Muscle layer of colon (tissue), 2 donors: ENCODE data around the gene RNU1-3.
"Not testable (repeated sequence)": the region's sequence is repeated elsewhere in the genome, so short reads cannot be mapped to it uniquely, and the experiment has no call there.

ENCODE experiments used
- H3K27ac ChIP-seq: one replicate; pipeline ENCODE4 v1.7.0; 2013; ENCODE audit warnings: low read depth, mild to moderate bottlenecking, low read length, moderate library complexity
- H3K27me3 ChIP-seq, 2 donors: one replicate each; pipeline ENCODE4 v1.7.0; 2013; ENCODE audit warnings: low read length in 2 of 2, mild to moderate bottlenecking in 2 of 2; ENCODE audit not compliant: insufficient read depth in 2 of 2, control insufficient read depth in 1 of 2
- H3K36me3 ChIP-seq: one replicate; pipeline ENCODE4 v1.7.0; 2013; ENCODE audit warnings: mild to moderate bottlenecking, low read length; ENCODE audit not compliant: insufficient read depth
- H3K4me1 ChIP-seq: one replicate; pipeline ENCODE4 v1.7.0; 2013; ENCODE audit warnings: mild to moderate bottlenecking, low read length; ENCODE audit not compliant: insufficient read depth
- H3K4me3 ChIP-seq, 2 donors: one replicate each; pipeline ENCODE4 v1.7.0; 2013; ENCODE audit warnings: low read length in 2 of 2, low read depth in 1 of 2, mild to moderate bottlenecking in 1 of 2, moderate library complexity in 1 of 2
- H3K9ac ChIP-seq: one replicate; pipeline ENCODE4 v1.7.0; 2013; ENCODE audit warnings: low read length
- H3K9me3 ChIP-seq: one replicate; pipeline ENCODE4 v1.7.0; 2013; ENCODE audit warnings: mild to moderate bottlenecking, low read length
- donor health status: abdominal sarcoma.
- donor health status: Adenocarcinoma of cecum.

RNU1-3 gene

GRCh38 chr1:16629916-16630530 lies 36.7 kb downstream of the RNU1-3 start:
- not testable (repeated sequence) for H3K4me3 ChIP-seq, H3K9me3 ChIP-seq, H3K27me3 ChIP-seq, H3K4me1 ChIP-seq, H3K27ac ChIP-seq, H3K9ac ChIP-seq
- H3K36me3 ChIP-seq = peaks cover 73% of the 10 kb centered on the region

- Histone ChIP-seq H3K9me3 (no peaks in the 10 kb centered on the region), H3K9ac (no peak overlapping the region), H3K27me3 (no peaks in the 10 kb centered on the region), H3K4me1 (no peaks in the 10 kb centered on the region), H3K27ac (no peak overlapping the region), H3K36me3 (peaks cover 70% of the 10 kb centered on the region), H3K4me3 (no peak overlapping the region)
Observed at GRCh38 chr1:16628361-16629111, 38.2 kb downstream of the RNU1-3 start.

- H3K36me3 ChIP-seq = peaks cover 62% of the 10 kb centered on the region
- H3K27me3 ChIP-seq, H3K9ac ChIP-seq, H3K4me3 ChIP-seq, H3K4me1 ChIP-seq, H3K9me3 ChIP-seq, H3K27ac ChIP-seq: not testable (repeated sequence)
Observed at GRCh38 chr1:16626409-16626983, 40.3 kb downstream of the RNU1-3 start.

GRCh38 chr1:16625497-16626408 lies 41.0 kb downstream of the RNU1-3 start:
- Histone ChIP-seq H3K9ac (no peak overlapping the region), H3K27ac (no peak overlapping the region), H3K4me3 (no peak overlapping the region), H3K9me3 (no peaks in the 10 kb centered on the region), H3K36me3 (peaks cover 56% of the 10 kb centered on the region), H3K27me3 (no peaks in the 10 kb centered on the region), H3K4me1 (no peaks in the 10 kb centered on the region)

- not testable (repeated sequence) for H3K27ac ChIP-seq
Observed at GRCh38 chr1:16623812-16624719, 42.7 kb downstream of the RNU1-3 start.

GRCh38 chr1:16623337-16623736 lies 43.4 kb downstream of the RNU1-3 start:
- not testable (repeated sequence) for H3K27ac ChIP-seq, H3K4me1 ChIP-seq, H3K9me3 ChIP-seq, H3K9ac ChIP-seq, H3K4me3 ChIP-seq, H3K27me3 ChIP-seq
- H3K36me3 ChIP-seq = peaks cover 40% of the 10 kb centered on the region

More at GRCh38 chr1:16623812-16624719, 42.7 kb downstream of the RNU1-3 start:
- H3K36me3 ChIP-seq = peaks cover 42% of the 10 kb centered on the region
- not testable (repeated sequence) for H3K4me1 ChIP-seq, H3K4me3 ChIP-seq, H3K27me3 ChIP-seq, H3K9me3 ChIP-seq, H3K9ac ChIP-seq

GRCh38 chr1:16621681-16622315 lies 45.0 kb downstream of the RNU1-3 start:
- H3K4me3 ChIP-seq, H3K4me1 ChIP-seq, H3K27ac ChIP-seq, H3K9me3 ChIP-seq, H3K9ac ChIP-seq, H3K27me3 ChIP-seq: not testable (repeated sequence)
- H3K36me3 ChIP-seq = peaks cover 40% of the 10 kb centered on the region

- H3K4me3 ChIP-seq = no peak overlapping the region
- no peaks in the 10 kb centered on the region for H3K27me3 ChIP-seq
- no peak overlapping the region for H3K9ac ChIP-seq
- H3K9me3 ChIP-seq = no peaks in the 10 kb centered on the region
- H3K4me1 ChIP-seq = no peaks in the 10 kb centered on the region
- no peak overlapping the region for H3K27ac ChIP-seq
- H3K36me3 ChIP-seq = peaks cover 36% of the 10 kb centered on the region
Observed at GRCh38 chr1:16621300-16621658, 45.5 kb downstream of the RNU1-3 start.

GRCh38 chr1:16619803-16620501 lies 46.8 kb downstream of the RNU1-3 start:
- not testable (repeated sequence) for H3K27me3 ChIP-seq, H3K9ac ChIP-seq, H3K9me3 ChIP-seq, H3K27ac ChIP-seq, H3K4me3 ChIP-seq, H3K4me1 ChIP-seq
- H3K36me3 ChIP-seq = peaks cover 26% of the 10 kb centered on the region

- no peak overlapping the region for H3K4me3 ChIP-seq
- peaks cover 5% of the 10 kb centered on the region for H3K4me1 ChIP-seq
- H3K9ac ChIP-seq = no peak overlapping the region
- H3K27me3 ChIP-seq = no peaks in the 10 kb centered on the region
- peaks cover 19% of the 10 kb centered on the region for H3K36me3 ChIP-seq
- H3K9me3 ChIP-seq = no peaks in the 10 kb centered on the region
- no peak overlapping the region for H3K27ac ChIP-seq
Observed at GRCh38 chr1:16618719-16619118, 48.0 kb downstream of the RNU1-3 start.
